ENCODE results near the gene NEK10.
"Not testable (repeated sequence)": the region's sequence is repeated elsewhere in the genome, so short reads cannot be mapped to it uniquely, and the experiment has no call there.

NEK10 gene

GRCh38 chr3:27354588-27355203 is 14.5 kb downstream of the NEK10 start:
- no peak for DNase-seq (ENCODE audit: low read depth in 1 of 2, low spot score in 1 of 2)

- DNase-seq (ENCODE audit: low read depth in 1 of 2, low spot score in 1 of 2) = no peak
These were observed 15.0 kb downstream of the NEK10 start for GRCh38 chr3:27354161-27354560.

- DNase-seq (ENCODE audit: low read depth in 1 of 2, low spot score in 1 of 2) = no peak
These were observed 16.0 kb downstream of the NEK10 start for GRCh38 chr3:27353221-27353620.

- DNase-seq (ENCODE audit: low read depth in 1 of 2, low spot score in 1 of 2) = no peak
These were observed 17.1 kb downstream of the NEK10 start for GRCh38 chr3:27352047-27352446.

GRCh38 chr3:27349832-27350231 is 19.4 kb downstream of the NEK10 start:
- DNase-seq (ENCODE audit: low read depth in 1 of 2, low spot score in 1 of 2) = no peak

- DNase-seq (ENCODE audit: low read depth in 1 of 2, low spot score in 1 of 2) = no peak
These were observed 23.0 kb downstream of the NEK10 start for GRCh38 chr3:27345959-27346865.

- no peak for DNase-seq (ENCODE audit: low read depth in 1 of 2, low spot score in 1 of 2)
These were observed 23.7 kb downstream of the NEK10 start for GRCh38 chr3:27345493-27345892.

GRCh38 chr3:27345045-27345444 is 24.1 kb downstream of the NEK10 start:
- no peak for DNase-seq (ENCODE audit: low read depth in 1 of 2, low spot score in 1 of 2)

- no peak for DNase-seq (ENCODE audit: low read depth in 1 of 2, low spot score in 1 of 2)
These were observed 25.0 kb downstream of the NEK10 start for GRCh38 chr3:27344192-27344591.

GRCh38 chr3:27342267-27342666 is 26.9 kb downstream of the NEK10 start:
- no peak for DNase-seq (ENCODE audit: low read depth in 1 of 2, low spot score in 1 of 2)

GRCh38 chr3:27340534-27340933 is 28.6 kb downstream of the NEK10 start:
- no peak for DNase-seq (ENCODE audit: low read depth in 1 of 2, low spot score in 1 of 2)

GRCh38 chr3:27335571-27335970 is 33.6 kb downstream of the NEK10 start:
- no peak for DNase-seq (ENCODE audit: low read depth in 1 of 2, low spot score in 1 of 2)

GRCh38 chr3:27333843-27334242 is 35.3 kb downstream of the NEK10 start:
- no peak for DNase-seq (ENCODE audit: low read depth in 1 of 2, low spot score in 1 of 2)

GRCh38 chr3:27328982-27329762 is 40.0 kb downstream of the NEK10 start:
- not testable (repeated sequence) for DNase-seq (ENCODE audit: low read depth in 1 of 2, low spot score in 1 of 2)

GRCh38 chr3:27326629-27327545 is 42.3 kb downstream of the NEK10 start:
- DNase-seq (ENCODE audit: low read depth in 1 of 2, low spot score in 1 of 2) = no peak

- no peak for DNase-seq (ENCODE audit: low read depth in 1 of 2, low spot score in 1 of 2)
These were observed 43.0 kb downstream of the NEK10 start for GRCh38 chr3:27326202-27326601.

GRCh38 chr3:27325419-27325818 is 43.8 kb downstream of the NEK10 start:
- no peak for DNase-seq (ENCODE audit: low read depth in 1 of 2, low spot score in 1 of 2)

- no peak for DNase-seq (ENCODE audit: low read depth in 1 of 2, low spot score in 1 of 2)
These were observed 44.5 kb downstream of the NEK10 start for GRCh38 chr3:27324686-27325085.

- no peak for DNase-seq (ENCODE audit: low read depth in 1 of 2, low spot score in 1 of 2)
These were observed 46.1 kb downstream of the NEK10 start for GRCh38 chr3:27323087-27323570.

- DNase-seq (ENCODE audit: low read depth in 1 of 2, low spot score in 1 of 2) = no peak
These were observed 46.5 kb downstream of the NEK10 start for GRCh38 chr3:27322634-27323033.

All from activated CD4-positive, alpha-beta T cell treated with anti-CD3 and anti-CD28 coated beads, Interleukin-2, amount 50 U/mL, for 24 hours (primary cell).